Smooth muscle cell (in vitro differentiated cells): ENCODE data around the gene CD47. TPM values are rescaled to one million over a fixed set of nuclear protein-coding genes. Genes with fewer than 3 reads are reported as not detected.

Experiments
- DNase-seq: peaks from one replicate; lab custom pipeline; 2025; ENCODE audit not compliant: unreplicated experiment; lab: John Stamatoyannopoulos, UW
- H2AFZ ChIP-seq: fragments of 200-600 bp; sonication (generic); 2 replicates; pipeline ENCODE4 v1.6.0; 2016; ENCODE audit warnings: antibody characterized with exemption, low read depth, mild to moderate bottlenecking
- H3F3A ChIP-seq: fragments of 200-600 bp; sonication (generic); 2 replicates; pipeline ENCODE4 v1.6.0; 2017; ENCODE audit warnings: antibody characterized with exemption, low read depth
- H3K27ac ChIP-seq: fragments of 200-600 bp; sonication (generic); 2 replicates; pipeline ENCODE4 v1.5.1; 2016; ENCODE audit warnings: low read depth, mild to moderate bottlenecking
- H3K27me3 ChIP-seq: fragments of 200-600 bp; sonication (generic); 2 replicates; pipeline ENCODE4 v1.6.1; 2016; ENCODE audit warnings: low read depth, mild to moderate bottlenecking
- H3K36me3 ChIP-seq: fragments of 200-600 bp; sonication (generic); 2 replicates; pipeline ENCODE4 v1.5.1; 2016; ENCODE audit warnings: low read depth
- H3K4me1 ChIP-seq: fragments of 200-600 bp; sonication (generic); 2 replicates; pipeline ENCODE4 v1.5.1; 2016; ENCODE audit warnings: low read depth
- H3K4me2 ChIP-seq: fragments of 200-600 bp; sonication (generic); 2 replicates; pipeline ENCODE4 v1.6.0; 2016; ENCODE audit warnings: mild to moderate bottlenecking
- H3K4me3 ChIP-seq: fragments of 200-600 bp; sonication (generic); 2 replicates; pipeline ENCODE4 v1.5.1; 2016; ENCODE audit warnings: mild to moderate bottlenecking
- H3K79me2 ChIP-seq: fragments of 200-600 bp; sonication (generic); 2 replicates; pipeline ENCODE4 v1.6.0; 2016; ENCODE audit warnings: low read depth, mild to moderate bottlenecking
- H3K9ac ChIP-seq: fragments of 200-600 bp; sonication (generic); 2 replicates; pipeline ENCODE4 v1.6.0; 2016; ENCODE audit warnings: low read depth
- H3K9me3 ChIP-seq: fragments of 200-600 bp; sonication (generic); replicated peaks from 2 replicates; pipeline ENCODE4 v1.5.1; 2016; ENCODE audit warnings: low read depth
- H4K20me1 ChIP-seq: fragments of 200-600 bp; sonication (generic); 2 replicates; pipeline ENCODE4 v1.6.0; 2016; ENCODE audit warnings: low read depth
- CTCF ChIP-seq: fragments of 200-600 bp; sonication (generic); IDR thresholded peaks from 2 replicates; pipeline ENCODE4 v1.5.1; 2017; ENCODE audit warnings: borderline replicate concordance, mild to moderate bottlenecking, antibody characterized with exemption; ENCODE audit not compliant: insufficient read depth, poor library complexity, severe bottlenecking
- WGBS: methylation state at CpG from one replicate; pipeline ENCODE4 v1.1.7; 2016; ENCODE audit warnings: low lambda C conversion rate; 5-methylcytosine and 5-hydroxymethylcytosine counted together
- polyA plus RNA-seq: library from polyadenylated mRNA; unstranded; fragments of >200 nt; fragmentation: Nextera tagmentation; extraction: Ambion mirVana; gene quantifications from 2 replicates; pipeline ENCODE4 v1.2.1, GENCODE V29; 2016
- total RNA-seq: library from RNA; depleted of rRNA; stranded (reverse); fragments of >200 nt; gene quantifications from 2 replicates; pipeline ENCODE4 v1.2.3, GENCODE V29; 2014

CD47 gene
- total and polyA plus RNA-seq, 2 experiments from 2014 or later, result 47.1 to 95.6 TPM

- Histone ChIP-seq H3F3A (no peaks in the 10 kb centered on the region), H2AFZ (no peak overlapping the region), H3K36me3 (no peaks in the 10 kb centered on the region), H3K79me2 (no peaks in the 10 kb centered on the region), H3K27ac (no peak overlapping the region), H3K9me3 (no peaks in the 10 kb centered on the region), H3K27me3 (no peaks in the 10 kb centered on the region), H3K4me2 (no peak overlapping the region), H4K20me1 (no peaks in the 10 kb centered on the region), H3K4me3 (no peak overlapping the region), H3K9ac (no peak overlapping the region), H3K4me1 (peaks cover 8% of the 10 kb centered on the region)
- no peak for TF ChIP-seq CTCF
- DNase-seq, result no peak
- WGBS, result 79% methylated on average over 7 of the region's 7 CpGs
Observed at GRCh38 chr3:108103040-108103751, 12.4 kb upstream of the CD47 start.

GRCh38 chr3:108102420-108103039, 11.7 kb upstream of the CD47 start:
- H3K9ac ChIP-seq, result no peak overlapping the region
- H3K4me3 ChIP-seq, result no peak overlapping the region
- H3K9me3 ChIP-seq, result no peaks in the 10 kb centered on the region
- H3K4me1 ChIP-seq, result peaks cover 8% of the 10 kb centered on the region
- no peaks in the 10 kb centered on the region for H3K36me3 ChIP-seq
- no peak overlapping the region for H2AFZ ChIP-seq
- H3K4me2 ChIP-seq, result no peak overlapping the region
- H3F3A ChIP-seq, result no peaks in the 10 kb centered on the region
- TF ChIP-seq CTCF, result no peak
- H4K20me1 ChIP-seq, result no peaks in the 10 kb centered on the region
- no peaks in the 10 kb centered on the region for H3K27me3 ChIP-seq
- DNase-seq, result no peak
- H3K27ac ChIP-seq, result no peak overlapping the region
- H3K79me2 ChIP-seq, result no peaks in the 10 kb centered on the region
- 95% methylated on average over 8 of the region's 8 CpGs for WGBS

- no peak for DNase-seq
- 84% methylated on average over 4 of the region's 4 CpGs for WGBS
Observed at GRCh38 chr3:108100906-108101660, 10.3 kb upstream of the CD47 start.

More at GRCh38 chr3:108100906-108101660, 10.3 kb upstream of the CD47 start:
- Histone ChIP-seq H2AFZ (no peak overlapping the region), H3K4me1 (peaks cover 8% of the 10 kb centered on the region), H3K9ac (no peak overlapping the region), H4K20me1 (no peaks in the 10 kb centered on the region), H3K27me3 (no peaks in the 10 kb centered on the region), H3K36me3 (no peaks in the 10 kb centered on the region), H3K4me3 (no peak overlapping the region), H3K79me2 (no peaks in the 10 kb centered on the region), H3K9me3 (no peaks in the 10 kb centered on the region), H3K27ac (no peak overlapping the region), H3K4me2 (no peak overlapping the region), H3F3A (no peaks in the 10 kb centered on the region)
- TF ChIP-seq CTCF, result no peak
